RWPE2 (cell line): ENCODE measurements around the gene ACTL6B.

Experiments used
- ATAC-seq: fragments of 200-7000 bp; cut with Tn5 transposase; 3 replicates; pipeline ENCODE4 v1.9.1; 2021; ENCODE audit warnings: low read depth
- DNase-seq: peaks from one replicate; pipeline ENCODE4 v3.0.0-alpha.2; 2020; ENCODE audit warnings: low spot score
- H3K27ac ChIP-seq: fragments of 450-650 bp; 2 replicates; pipeline ENCODE4 v1.5.1; 2017; ENCODE audit warnings: mild to moderate bottlenecking; ENCODE audit not compliant: poor library complexity, severe bottlenecking
- H3K27me3 ChIP-seq: fragments of 250-450 bp; sonication (Bioruptor Pico); 2 replicates; pipeline ENCODE4 v1.5.1; 2021; ENCODE audit warnings: mild to moderate bottlenecking, moderate library complexity; ENCODE audit not compliant: insufficient read depth, poor library complexity, severe bottlenecking
- H3K36me3 ChIP-seq: fragments of 250-450 bp; sonication (Bioruptor Pico); 2 replicates; pipeline ENCODE4 v1.5.1; 2020; ENCODE audit warnings: low read depth, mild to moderate bottlenecking, moderate library complexity
- H3K4me1 ChIP-seq: fragments of 250-450 bp; sonication (Bioruptor Pico); 2 replicates; pipeline ENCODE4 v1.5.1; 2021; ENCODE audit warnings: mild to moderate bottlenecking, moderate library complexity; ENCODE audit not compliant: insufficient read depth, poor library complexity, severe bottlenecking
- H3K4me3 ChIP-seq: fragments of 250-450 bp; sonication (Bioruptor Pico); 2 replicates; pipeline ENCODE4 v1.5.1; 2021; ENCODE audit warnings: mild to moderate bottlenecking, moderate library complexity; ENCODE audit not compliant: severe bottlenecking
- H3K9me3 ChIP-seq: fragments of 250-450 bp; sonication (Bioruptor Pico); 2 replicates; pipeline ENCODE4 v1.5.1; 2021; ENCODE audit warnings: mild to moderate bottlenecking, moderate library complexity; ENCODE audit not compliant: severe bottlenecking
- TF ChIP-seq, protein P1 (sequence below): fragments of 450-650 bp; IDR thresholded peaks from one replicate; pipeline ENCODE4 v1.5.1; 2017; ENCODE audit warnings: mild to moderate bottlenecking, moderate library complexity; ENCODE audit not compliant: poor library complexity, severe bottlenecking

The ACTL6B gene

DNA sequence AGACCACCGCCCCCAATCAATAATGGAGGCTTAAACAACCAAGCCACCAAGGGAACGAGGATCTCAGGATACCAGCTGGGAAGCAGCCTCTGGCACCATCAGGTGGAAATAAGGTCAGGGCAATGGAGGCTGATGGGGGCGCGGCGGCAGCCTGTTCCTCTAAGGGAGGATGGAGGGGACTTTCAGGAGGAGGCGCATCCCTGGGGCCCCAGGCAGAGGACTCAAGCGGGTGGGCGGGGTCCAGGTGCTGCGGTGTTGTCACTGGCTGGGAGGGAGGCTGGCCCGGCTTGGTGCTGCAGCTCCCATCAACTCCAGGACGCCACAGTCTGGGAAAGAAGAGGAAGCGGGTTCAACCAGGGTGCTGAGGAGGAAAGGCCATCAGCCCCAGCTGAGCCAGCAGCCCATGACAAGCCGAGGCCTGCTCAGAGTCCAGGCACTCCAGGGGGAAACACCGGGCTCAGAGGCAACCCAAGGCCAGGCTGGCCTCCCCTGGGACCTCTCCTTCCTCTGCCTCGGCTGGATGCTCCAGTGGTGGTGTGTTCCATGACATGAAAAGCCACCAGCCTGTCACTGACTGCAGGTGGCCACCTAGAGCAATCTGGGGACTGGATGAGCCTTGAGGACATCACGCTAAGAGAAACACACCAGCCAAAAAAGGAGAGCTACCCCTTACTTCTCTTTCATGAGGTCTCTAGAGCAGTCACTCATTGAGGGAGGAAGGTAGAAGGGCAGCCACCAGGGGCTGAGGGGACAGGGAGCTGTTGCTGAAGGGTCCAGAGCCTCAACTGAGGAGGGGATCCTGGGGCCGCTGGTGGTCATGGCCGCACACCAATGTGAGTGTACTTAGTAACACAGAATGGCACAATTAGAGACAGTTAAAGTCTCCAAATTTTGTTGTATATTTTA, 33.2 kb upstream of the ACTL6B start:
- peaks cover 11% of the 10 kb centered on the region for H3K4me1 ChIP-seq
- ATAC-seq: no peak
- no peaks in the 10 kb centered on the region for H3K27me3 ChIP-seq
- H3K9me3 ChIP-seq: no peaks in the 10 kb centered on the region
- TF ChIP-seq, protein P1, sequence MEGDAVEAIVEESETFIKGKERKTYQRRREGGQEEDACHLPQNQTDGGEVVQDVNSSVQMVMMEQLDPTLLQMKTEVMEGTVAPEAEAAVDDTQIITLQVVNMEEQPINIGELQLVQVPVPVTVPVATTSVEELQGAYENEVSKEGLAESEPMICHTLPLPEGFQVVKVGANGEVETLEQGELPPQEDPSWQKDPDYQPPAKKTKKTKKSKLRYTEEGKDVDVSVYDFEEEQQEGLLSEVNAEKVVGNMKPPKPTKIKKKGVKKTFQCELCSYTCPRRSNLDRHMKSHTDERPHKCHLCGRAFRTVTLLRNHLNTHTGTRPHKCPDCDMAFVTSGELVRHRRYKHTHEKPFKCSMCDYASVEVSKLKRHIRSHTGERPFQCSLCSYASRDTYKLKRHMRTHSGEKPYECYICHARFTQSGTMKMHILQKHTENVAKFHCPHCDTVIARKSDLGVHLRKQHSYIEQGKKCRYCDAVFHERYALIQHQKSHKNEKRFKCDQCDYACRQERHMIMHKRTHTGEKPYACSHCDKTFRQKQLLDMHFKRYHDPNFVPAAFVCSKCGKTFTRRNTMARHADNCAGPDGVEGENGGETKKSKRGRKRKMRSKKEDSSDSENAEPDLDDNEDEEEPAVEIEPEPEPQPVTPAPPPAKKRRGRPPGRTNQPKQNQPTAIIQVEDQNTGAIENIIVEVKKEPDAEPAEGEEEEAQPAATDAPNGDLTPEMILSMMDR: no peak
- peaks cover 67% of the 10 kb centered on the region for H3K36me3 ChIP-seq
- no peak overlapping the region for H3K4me3 ChIP-seq
- no peak overlapping the region for H3K27ac ChIP-seq
- DNase-seq: no peak

DNA sequence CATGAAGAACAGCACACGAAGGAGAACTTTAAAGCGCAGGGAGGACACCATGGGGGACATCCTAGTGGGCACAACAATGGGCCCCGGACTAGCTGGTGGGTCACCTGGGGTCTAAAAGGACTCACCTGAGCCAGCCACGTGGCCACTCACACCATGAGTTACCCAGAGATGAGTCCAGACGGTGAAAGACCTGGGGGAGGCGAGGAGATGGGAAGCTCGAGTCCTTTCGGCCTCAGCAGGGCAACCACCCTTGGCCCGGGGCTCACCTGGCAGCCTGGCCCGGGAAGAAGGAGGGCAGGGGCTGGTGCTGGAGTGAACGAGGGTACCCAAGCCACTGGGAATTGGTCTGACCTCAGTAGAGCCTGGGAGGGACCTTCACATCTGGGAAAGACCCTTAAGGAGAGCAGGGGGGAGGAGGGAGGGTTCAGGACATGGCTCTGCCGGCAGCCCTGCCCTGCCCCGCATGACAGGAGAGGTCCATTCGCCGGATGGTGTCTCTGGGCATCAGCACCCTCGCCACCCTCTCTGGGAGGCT, 32.1 kb upstream of the ACTL6B start:
- no peaks in the 10 kb centered on the region for H3K9me3 ChIP-seq
- DNase-seq (no peak), ATAC-seq (no peak)
- no peak overlapping the region for H3K27ac ChIP-seq
- no peaks in the 10 kb centered on the region for H3K27me3 ChIP-seq
- no peak overlapping the region for H3K4me3 ChIP-seq
- peaks cover 11% of the 10 kb centered on the region for H3K4me1 ChIP-seq
- peaks cover 78% of the 10 kb centered on the region for H3K36me3 ChIP-seq
- TF ChIP-seq, protein P1: no peak

DNA sequence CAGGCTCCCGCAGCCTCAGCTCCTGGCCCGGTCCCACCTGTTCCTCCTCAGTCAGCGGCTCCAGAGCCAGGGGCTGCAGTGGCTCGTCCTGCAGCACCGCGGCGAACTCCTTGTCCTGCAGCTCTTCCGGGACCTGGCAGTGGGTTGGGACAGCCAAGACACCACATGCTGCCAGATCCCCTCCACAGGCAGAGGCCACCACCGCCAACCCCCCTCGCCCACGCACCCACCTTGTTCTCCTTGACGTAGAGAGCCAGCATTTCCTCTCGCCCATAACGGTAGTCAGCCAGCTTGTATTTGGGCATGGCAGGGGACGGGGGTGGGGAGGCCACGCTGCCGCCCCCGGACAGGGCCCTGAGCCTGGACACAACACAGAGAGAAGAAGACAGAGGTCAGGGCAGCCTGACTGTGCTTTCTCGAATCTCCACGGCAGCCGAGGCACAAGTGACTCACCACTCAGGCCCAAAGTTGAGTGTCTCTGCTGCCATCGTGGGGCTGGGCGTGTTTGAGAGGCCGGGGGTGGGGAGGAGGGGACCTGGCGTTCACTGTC, 31.6 kb upstream of the ACTL6B start:
- peaks cover 83% of the 10 kb centered on the region for H3K36me3 ChIP-seq
- no peak overlapping the region for H3K27ac ChIP-seq
- peaks cover 11% of the 10 kb centered on the region for H3K4me1 ChIP-seq
- no peak for DNase-seq
- ATAC-seq: no peak
- H3K27me3 ChIP-seq: no peaks in the 10 kb centered on the region
- no peaks in the 10 kb centered on the region for H3K9me3 ChIP-seq
- no peak overlapping the region for H3K4me3 ChIP-seq
- TF ChIP-seq, protein P1: no peak

DNA sequence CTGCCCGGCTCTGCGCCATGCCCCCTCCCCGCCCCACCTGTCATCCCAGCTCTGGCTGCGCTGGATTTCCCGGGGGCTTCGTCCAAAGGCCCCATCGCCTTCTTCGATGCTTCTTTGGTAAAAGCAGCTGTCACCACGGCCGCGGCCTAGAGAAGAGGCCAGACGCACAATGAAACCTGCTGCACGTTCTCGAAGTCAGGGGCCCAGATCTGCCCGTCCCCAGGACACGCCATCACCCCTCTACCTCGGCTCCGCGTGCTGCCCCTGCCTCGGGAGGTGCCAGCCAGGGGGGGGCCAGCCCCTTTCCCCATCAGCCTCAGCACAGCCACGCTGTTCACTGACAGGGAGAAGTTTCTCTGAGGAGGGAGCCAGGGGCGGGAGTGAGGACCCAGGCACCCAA, 31.0 kb upstream of the ACTL6B start:
- TF ChIP-seq, protein P1: no peak
- DNase-seq: no peak
- Histone ChIP-seq H3K4me1 (peaks cover 5% of the 10 kb centered on the region), H3K36me3 (peaks cover 82% of the 10 kb centered on the region), H3K9me3 (no peaks in the 10 kb centered on the region), H3K27me3 (no peaks in the 10 kb centered on the region), H3K27ac (no peak overlapping the region), H3K4me3 (no peak overlapping the region)
- no peak for ATAC-seq
